DMS 273 (cell line): ENCODE data around the gene AK9.

Source experiments
- DNase-seq: peaks from one replicate; lab custom pipeline; 2025; ENCODE audit not compliant: unreplicated experiment; lab: John Stamatoyannopoulos, UW

Gene AK9

GRCh38 chr6:109485266-109485935 is 205.6 kb downstream of the AK9 start:
- DNase-seq: peak; percentile 68

DNA sequence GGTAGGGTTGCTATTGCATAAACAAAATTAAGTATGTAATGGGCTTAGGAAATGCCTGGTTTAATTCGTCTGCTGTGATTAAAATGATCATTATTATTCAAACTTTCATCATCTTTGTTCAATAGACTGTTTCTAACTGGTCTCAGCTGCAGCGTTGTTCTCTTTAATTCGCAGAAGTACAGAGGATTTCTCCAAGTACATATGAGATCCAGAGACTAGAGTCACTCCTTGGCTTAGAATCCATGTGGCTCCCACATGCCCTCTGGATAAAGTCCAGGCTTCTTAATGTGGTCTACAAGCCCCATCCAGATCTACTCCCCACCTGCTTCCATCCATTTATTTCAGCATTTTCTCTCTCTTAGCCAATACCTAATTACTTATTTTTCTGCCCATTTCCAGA is 206.9 kb downstream of the AK9 start:
- DNase-seq: peak; percentile 30

DNA sequence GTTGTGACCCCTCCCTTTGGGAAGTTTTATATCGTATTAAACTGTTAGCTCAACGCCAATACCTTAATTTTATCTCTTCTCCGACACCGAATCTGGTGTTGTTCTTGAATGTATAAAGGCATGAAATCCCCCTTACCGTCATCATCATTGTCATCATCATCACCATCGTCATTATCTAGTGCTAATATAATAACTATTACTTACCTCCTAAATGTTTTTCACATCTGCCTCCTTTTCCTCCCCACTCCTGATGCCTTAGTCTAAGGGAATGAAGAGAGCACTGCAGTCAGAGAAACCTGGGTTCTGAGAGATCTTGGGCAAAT is 207.3 kb downstream of the AK9 start:
- peak; percentile 39 for DNase-seq

- peak; percentile 96 for DNase-seq
Measured at GRCh38 chr6:109482905-109483734, 207.9 kb downstream of the AK9 start, which contains the start of gene ZBTB24. TSS of gene ZBTB24 (minus strand) at chr6:109483219. CDS start at chr6:109482026, 1,193 bp downstream.

GRCh38 chr6:109480993-109481480 is 210.0 kb downstream of the AK9 start:
- no peak for DNase-seq

GRCh38 chr6:109478841-109479624 is 212.0 kb downstream of the AK9 start:
- DNase-seq: no peak

GRCh38 chr6:109478222-109478805 is 212.7 kb downstream of the AK9 start:
- DNase-seq: no peak

- DNase-seq: no peak
Measured at GRCh38 chr6:109477725-109478124, 213.3 kb downstream of the AK9 start.

- DNase-seq: no peak
Measured at GRCh38 chr6:109477184-109477583, 213.8 kb downstream of the AK9 start.

DNA sequence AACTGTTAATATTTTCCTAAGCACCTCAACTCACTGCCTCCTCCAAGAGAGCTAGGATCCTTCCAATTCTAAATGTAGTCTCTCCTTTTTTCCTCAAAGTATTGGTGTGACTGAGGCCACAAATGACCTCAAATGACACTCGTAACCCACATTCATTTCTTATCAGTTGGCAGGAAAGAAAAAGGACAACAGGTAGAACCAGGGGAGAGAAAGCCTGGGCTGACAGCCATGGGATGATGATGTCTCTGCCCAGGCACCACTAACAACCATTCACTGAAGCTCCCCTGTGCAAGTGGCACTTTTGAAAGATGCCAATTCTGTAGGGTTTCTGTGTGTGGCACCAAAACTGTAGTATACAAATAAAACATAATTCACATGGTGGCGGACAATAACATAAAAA is 215.4 kb downstream of the AK9 start:
- no peak for DNase-seq

DNA sequence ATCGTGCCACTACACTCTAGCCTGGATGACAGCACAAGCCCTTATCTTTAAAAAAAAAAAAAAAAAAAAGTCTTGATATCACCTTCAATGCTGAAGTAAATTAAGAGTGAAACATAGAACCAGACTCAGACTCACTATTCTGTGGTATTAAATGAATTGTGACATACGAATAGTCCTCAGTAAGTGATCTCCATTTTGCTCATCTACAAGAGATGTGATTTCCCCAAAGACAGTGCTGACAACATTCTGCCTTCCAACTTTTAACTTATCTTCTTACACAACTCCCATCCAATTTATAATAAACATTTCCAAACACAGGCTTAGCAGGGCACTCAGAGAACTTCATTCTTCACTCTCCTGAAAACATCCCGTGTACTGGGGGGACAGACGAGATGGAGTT is 216.0 kb downstream of the AK9 start:
- no peak for DNase-seq

- no peak for DNase-seq
Measured at GRCh38 chr6:109473120-109473519, 217.9 kb downstream of the AK9 start.

DNA sequence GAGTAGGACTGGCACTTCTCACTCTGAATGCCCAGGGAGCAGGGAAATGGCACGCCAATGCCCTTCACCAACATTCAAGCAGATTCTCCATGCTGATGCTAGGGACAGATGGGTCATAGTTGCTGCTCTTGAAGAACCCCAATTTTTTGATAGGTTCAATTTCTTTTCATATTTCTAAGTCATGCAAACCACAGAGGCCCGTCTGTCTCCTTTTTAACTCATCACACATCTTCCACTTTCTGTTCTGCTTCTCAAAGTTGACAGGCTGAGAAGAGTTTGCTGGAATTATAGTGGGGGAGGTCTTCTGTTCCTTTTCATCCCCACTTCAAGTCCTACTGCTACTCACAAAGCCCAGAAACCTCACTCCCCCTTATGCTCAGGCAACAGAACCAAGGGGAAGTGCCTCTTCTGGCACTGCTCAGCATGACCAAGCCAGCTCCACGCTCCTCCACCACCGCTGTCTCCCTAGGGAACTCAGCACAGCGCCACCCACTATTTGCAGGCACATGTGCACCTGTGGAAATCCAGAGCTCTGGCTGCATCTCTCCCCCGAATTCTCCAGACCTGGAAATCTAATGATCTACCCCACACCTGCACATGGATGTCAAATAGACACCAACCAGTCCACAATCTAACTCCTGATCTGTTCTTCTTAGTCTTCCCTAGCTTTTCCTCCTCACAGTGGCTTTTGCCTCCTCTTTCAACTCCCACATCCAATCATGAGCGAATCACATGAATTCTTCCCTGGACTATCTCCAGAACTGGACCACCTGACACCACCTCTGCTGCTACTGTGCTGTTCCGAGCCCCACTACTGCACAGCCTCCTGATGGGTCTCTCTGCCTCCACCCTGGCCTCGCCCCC is 218.6 kb downstream of the AK9 start:
- no peak for DNase-seq

DNA sequence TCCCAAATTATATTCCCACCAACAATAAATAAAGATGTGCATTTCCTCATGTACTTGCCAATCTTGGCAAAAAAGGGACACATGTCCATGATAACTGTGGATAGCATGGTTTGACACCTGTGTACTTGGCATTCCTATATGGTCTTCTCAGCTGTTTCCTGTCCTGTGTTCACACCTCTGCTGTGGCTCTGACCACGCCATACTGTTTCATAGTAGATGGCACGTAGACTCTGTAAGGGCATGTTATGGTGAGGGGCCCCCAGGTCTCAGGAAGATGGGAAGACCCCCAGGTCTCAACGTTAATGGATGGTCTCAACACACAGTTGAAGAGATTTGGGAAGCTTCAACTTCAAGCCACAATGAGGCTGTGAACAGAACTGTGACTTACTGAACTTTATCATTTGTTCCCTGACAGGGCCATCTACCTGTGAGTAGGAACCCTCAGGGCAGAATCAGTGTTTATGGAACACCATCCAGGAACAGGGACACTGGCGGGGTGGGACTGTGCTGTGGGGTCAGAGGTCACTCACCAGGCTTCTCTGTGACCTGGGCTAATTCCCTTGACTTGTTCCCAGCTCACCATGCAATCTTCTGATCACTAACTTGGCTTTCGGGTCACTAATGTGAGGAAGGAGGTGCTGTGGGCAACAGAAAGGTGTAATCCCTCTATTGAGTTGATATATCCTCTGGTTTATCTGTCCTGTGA is 219.7 kb downstream of the AK9 start:
- no peak for DNase-seq

GRCh38 chr6:109469591-109470189 is 221.3 kb downstream of the AK9 start:
- DNase-seq: no peak

- no peak for DNase-seq
Measured at GRCh38 chr6:109467696-109468095, 223.3 kb downstream of the AK9 start.

DNA sequence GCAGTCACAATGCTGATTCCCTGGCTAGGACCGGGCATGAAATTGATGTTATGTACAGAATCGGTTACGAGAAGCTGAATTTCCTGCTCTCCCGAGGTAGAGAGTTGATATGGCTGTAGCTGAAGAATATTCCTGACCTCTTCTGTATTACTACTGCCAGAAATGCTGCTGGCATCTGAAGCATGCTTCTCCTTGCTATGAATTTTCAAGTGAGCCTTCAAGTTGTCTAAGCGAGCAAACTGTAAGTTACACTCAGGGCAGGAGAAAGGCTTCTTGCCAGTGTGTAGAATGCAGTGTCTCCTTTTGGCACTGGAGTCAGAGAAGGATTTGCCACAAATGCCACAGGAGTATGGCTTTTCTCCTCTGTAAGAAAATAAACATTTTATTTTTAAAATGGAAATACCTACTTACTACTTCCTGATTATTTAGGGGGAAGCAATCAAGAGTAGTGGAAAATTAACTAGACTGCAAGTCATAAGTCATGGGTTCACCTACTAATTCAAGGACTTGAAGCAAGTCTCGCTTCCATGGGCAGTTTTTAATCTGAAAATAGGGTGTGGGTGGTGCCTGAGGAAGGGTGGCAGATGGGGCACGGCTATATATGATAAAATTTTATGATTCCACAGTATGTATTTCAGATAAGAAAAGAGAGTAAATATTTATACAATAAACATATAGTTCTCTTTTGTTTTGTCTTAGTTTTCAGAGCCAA is 224.6 kb downstream of the AK9 start:
- no peak for DNase-seq

- no peak for DNase-seq
Measured at GRCh38 chr6:109465772-109466171, 225.2 kb downstream of the AK9 start.
